ENCODE results near the gene ALPP. TPM values are rescaled to one million over a fixed set of nuclear protein-coding genes. Genes with fewer than 3 reads are reported as not detected.
"Not testable (repeated sequence)": the region's sequence is repeated elsewhere in the genome, so short reads cannot be mapped to it uniquely, and the experiment has no call there.

Gene ALPP
- total RNA-seq, 2 donors from 2014 or later, result not detected

GRCh38 chr2:232367591-232368233, 10.8 kb upstream of the ALPP start:
- H3K27me3 ChIP-seq (ENCODE audit: control insufficient read depth, insufficient read depth, low read length, poor library complexity, severe bottlenecking), result no peaks in the 10 kb centered on the region
- H3K36me3 ChIP-seq (ENCODE audit: control insufficient read depth, insufficient read depth, low read length), result no peaks in the 10 kb centered on the region
- H3K9ac ChIP-seq (ENCODE audit: extremely low read depth, low read length, poor library complexity, severe bottlenecking), result no peak overlapping the region
- 60 to 83% methylated on average over 1 to 13 of the region's 13 CpGs for WGBS, 2 experiments (ENCODE audit: insufficient coverage in 1 of 2, insufficient read length in 1 of 2)
- peaks cover 10% of the 10 kb centered on the region for H3K4me1 Mint-ChIP-seq
- no peak overlapping the region for H3K27ac Mint-ChIP-seq
- peak; percentile 80 for TF ChIP-seq CTCF (conservative IDR thresholded peaks at IDR 0.05)
- H3K4me3 ChIP-seq (ENCODE audit: low read length), result no peak overlapping the region
- H3K9me3 Mint-ChIP-seq, result no peaks in the 10 kb centered on the region
- peak; percentile 96 for DNase-seq
- no peaks in the 10 kb centered on the region for H3K36me3 Mint-ChIP-seq (ENCODE audit: low read depth)
- H3K9me3 ChIP-seq (ENCODE audit: control insufficient read depth, low read length), result no peaks in the 10 kb centered on the region
- no peaks in the 10 kb centered on the region for H3K4me1 ChIP-seq (ENCODE audit: control insufficient read depth, insufficient read depth, low read length)
- H3K4me3 Mint-ChIP-seq, result no peak overlapping the region
- no peak overlapping the region for H3K27ac ChIP-seq (ENCODE audit: low read depth, low read length)
- H3K27me3 Mint-ChIP-seq (ENCODE audit: insufficient read depth), result no peaks in the 10 kb centered on the region

GRCh38 chr2:232368311-232368731, 10.2 kb upstream of the ALPP start:
- WGBS, 2 experiments (ENCODE audit: insufficient coverage in 1 of 2, insufficient read length in 1 of 2), result 89 to 90% methylated on average over 11 to 15 of the region's 15 CpGs
- no peaks in the 10 kb centered on the region for H3K36me3 Mint-ChIP-seq (ENCODE audit: low read depth)
- no peak overlapping the region for H3K27ac Mint-ChIP-seq
- H3K27me3 ChIP-seq (ENCODE audit: control insufficient read depth, insufficient read depth, low read length, poor library complexity, severe bottlenecking), result no peaks in the 10 kb centered on the region
- TF ChIP-seq CTCF (conservative IDR thresholded peaks at IDR 0.05), result no peak
- no peak overlapping the region for H3K9ac ChIP-seq (ENCODE audit: extremely low read depth, low read length, poor library complexity, severe bottlenecking)
- no peaks in the 10 kb centered on the region for H3K36me3 ChIP-seq (ENCODE audit: control insufficient read depth, insufficient read depth, low read length)
- no peaks in the 10 kb centered on the region for H3K4me1 ChIP-seq (ENCODE audit: control insufficient read depth, insufficient read depth, low read length)
- no peaks in the 10 kb centered on the region for H3K9me3 ChIP-seq (ENCODE audit: control insufficient read depth, low read length)
- H3K27ac ChIP-seq (ENCODE audit: low read depth, low read length), result no peak overlapping the region
- H3K4me3 ChIP-seq (ENCODE audit: low read length), result no peak overlapping the region
- peak; percentile 67 for DNase-seq
- H3K9me3 Mint-ChIP-seq, result no peaks in the 10 kb centered on the region
- H3K4me3 Mint-ChIP-seq, result no peak overlapping the region
- no peaks in the 10 kb centered on the region for H3K27me3 Mint-ChIP-seq (ENCODE audit: insufficient read depth)
- peaks cover 10% of the 10 kb centered on the region for H3K4me1 Mint-ChIP-seq

- Mint-ChIP-seq H3K27ac (no peak overlapping the region), H3K36me3 (ENCODE audit: low read depth) (no peaks in the 10 kb centered on the region), H3K27me3 (ENCODE audit: insufficient read depth) (no peaks in the 10 kb centered on the region), H3K4me1 (peaks cover 10% of the 10 kb centered on the region), H3K9me3 (no peaks in the 10 kb centered on the region), H3K4me3 (no peak overlapping the region)
- H3K27ac ChIP-seq (ENCODE audit: low read depth, low read length), result no peak overlapping the region
- no peak for TF ChIP-seq CTCF (conservative IDR thresholded peaks at IDR 0.05)
- no peaks in the 10 kb centered on the region for H3K4me1 ChIP-seq (ENCODE audit: control insufficient read depth, insufficient read depth, low read length)
- no peak for DNase-seq
- no peak overlapping the region for H3K9ac ChIP-seq (ENCODE audit: extremely low read depth, low read length, poor library complexity, severe bottlenecking)
- H3K36me3 ChIP-seq (ENCODE audit: control insufficient read depth, insufficient read depth, low read length), result no peaks in the 10 kb centered on the region
- H3K9me3 ChIP-seq (ENCODE audit: control insufficient read depth, low read length), result no peaks in the 10 kb centered on the region
- H3K4me3 ChIP-seq (ENCODE audit: low read length), result no peak overlapping the region
- 87 to 89% methylated on average over 6 to 15 of the region's 15 CpGs for WGBS, 2 experiments (ENCODE audit: insufficient coverage in 1 of 2, insufficient read length in 1 of 2)
- no peaks in the 10 kb centered on the region for H3K27me3 ChIP-seq (ENCODE audit: control insufficient read depth, insufficient read depth, low read length, poor library complexity, severe bottlenecking)
Observed at GRCh38 chr2:232369126-232369951, 9.2 kb upstream of the ALPP start.

- not testable (repeated sequence) for H3K27ac Mint-ChIP-seq; H3K27me3 Mint-ChIP-seq (ENCODE audit: insufficient read depth); H3K9ac ChIP-seq (ENCODE audit: extremely low read depth, low read length, poor library complexity, severe bottlenecking); H3K4me3 ChIP-seq (ENCODE audit: low read length); H3K36me3 ChIP-seq (ENCODE audit: control insufficient read depth, insufficient read depth, low read length); H3K27ac ChIP-seq (ENCODE audit: low read depth, low read length); H3K9me3 Mint-ChIP-seq; H3K4me3 Mint-ChIP-seq; DNase-seq; H3K27me3 ChIP-seq (ENCODE audit: control insufficient read depth, insufficient read depth, low read length, poor library complexity, severe bottlenecking); H3K9me3 ChIP-seq (ENCODE audit: control insufficient read depth, low read length); H3K4me1 Mint-ChIP-seq; H3K4me1 ChIP-seq (ENCODE audit: control insufficient read depth, insufficient read depth, low read length); H3K36me3 Mint-ChIP-seq (ENCODE audit: low read depth)
- 31% methylated on average over 7 of the region's 12 CpGs; no CpG with 5 or more reads in 1 of the 2 experiments for WGBS, 2 experiments (ENCODE audit: insufficient coverage in 1 of 2, insufficient read length in 1 of 2)
Observed at GRCh38 chr2:232370007-232370406, 8.5 kb upstream of the ALPP start.

All from endodermal cell (in vitro differentiated cells).